ENCODE data around the gene ZNF549. TPM values are rescaled to one million over a fixed set of nuclear protein-coding genes. Genes with fewer than 3 reads are reported as not detected.

ZNF549 gene
- total RNA-seq (2016; rRNA removed; fragmentation: Illumina TruSeq; extraction: Trizol) (6.4 and 8.8 TPM in 2 replicates), polyA plus RNA-seq (2011; rRNA removed) (2.8 and 2.9 TPM in 2 replicates), polyA minus RNA-seq (2011; rRNA and poly(A)+ RNA removed; ENCODE audit: low replicate concordance) (2.6 TPM in 1 of 2 replicates, not detected in the other), Bru-seq, nascent RNA (percentile 59 among the genes with signal in this experiment), BruChase-seq, experiment 1, labeled RNA remaining after a 6-hour chase (percentile 58 among the genes with signal in this experiment), BruChase-seq, experiment 2, labeled RNA remaining after a 2-hour chase (percentile 70 among the genes with signal in this experiment)
- 0.40 and 0.88 TPM in 2 replicates for total RNA-seq (2016; cell fraction: cytosol; rRNA removed; fragmentation: Illumina TruSeq; extraction: Trizol; ENCODE audit: low read depth)
- total RNA-seq (2016; cell fraction: insoluble cytoplasmic fraction; rRNA removed; fragmentation: Illumina TruSeq; extraction: Trizol) = 6.1 and 8.5 TPM in 2 replicates
- 3.1 and 3.7 TPM in 2 replicates for total RNA-seq (2016; cell fraction: membrane; rRNA removed; fragmentation: Illumina TruSeq; extraction: Trizol)
- total RNA-seq (2016; cell fraction: nucleus; rRNA removed; fragmentation: Illumina TruSeq; extraction: Trizol) = 5.1 and 5.4 TPM in 2 replicates
- 1.4 and 2.3 TPM in 2 replicates for polyA plus RNA-seq (2011; cell fraction: cytosol; rRNA removed)
- polyA plus RNA-seq (2011; cell fraction: nucleus; rRNA removed) = 2.0 and 3.0 TPM in 2 replicates
- 2.7 and 3.1 TPM in 2 replicates for polyA plus RNA-seq (2012)
- 0.15 and 0.24 TPM in 2 replicates for polyA plus RNA-seq (2016; cell fraction: cytosol; fragmentation: Illumina TruSeq; extraction: Trizol; ENCODE audit: low read depth)
- polyA plus RNA-seq (2016; cell fraction: insoluble cytoplasmic fraction; fragmentation: Illumina TruSeq; extraction: Trizol; ENCODE audit: low read depth) = 3.9 TPM in 2 replicates
- polyA plus RNA-seq (2016; cell fraction: membrane; fragmentation: Illumina TruSeq; extraction: Trizol; ENCODE audit: low read depth) = 0.61 and 0.85 TPM in 2 replicates
- polyA plus RNA-seq (2016; cell fraction: nucleus; fragmentation: Illumina TruSeq; extraction: Trizol; ENCODE audit: insufficient read depth, low read depth) = 7.6 and 8.6 TPM in 2 replicates
- 2.9 and 3.6 TPM in 2 replicates for polyA minus RNA-seq (2011; cell fraction: cytosol; rRNA and poly(A)+ RNA removed)
- polyA minus RNA-seq (2011; cell fraction: nucleus; rRNA and poly(A)+ RNA removed) = 6.6 and 9.2 TPM in 2 replicates
- long read RNA-seq, experiment 1, partial matches to known transcripts = 0 of 1 reads
- long read RNA-seq, experiment 1, other reads (novel, unspliced or antisense) = 1 of 1 reads
- long read RNA-seq, experiment 2, full-length matches to known transcripts = 2 of 7 reads
- long read RNA-seq, experiment 2, partial matches to known transcripts = 5 of 7 reads
- long read RNA-seq, experiment 2, other reads (novel, unspliced or antisense) = 0 of 7 reads

- ChIA-PET CTCF (ENCODE audit: low intra/inter-chr PET ratio, low total read pairs) (no interaction called here), POLR2A (interaction anchor here (0.9 kb wide), 1 partner anchor 155 kb away, joined by 4 read pairs; the partner anchor contains the start of gene ZNF551)
- ATAC-seq = peak; percentile 99
- DNase-seq (ENCODE audit: low spot score) = peak; percentile 94
- Histone ChIP-seq H3K4me2 (ENCODE audit: low read depth, low read length) (peak within 1 kb of the TSS; percentile 76), H2AFZ (ENCODE audit: low read length) (peak within 1 kb of the TSS; percentile 87), H3K27ac (ENCODE audit: extremely low read length, insufficient read depth, low read length) (peak within 1 kb of the TSS; percentile 73), H3K36me3 (replicated peaks in 1 of 2; ENCODE audit: control insufficient read depth in 1 of 2, insufficient read depth in 2 of 2, low read length in 2 of 2) (peaks cover 0 to 11% of the 10 kb centered on the region in 2 experiments; a peak in 3 of 5 replicates), H4K20me1 (ENCODE audit: insufficient read depth, low read length) (no peaks in the 10 kb centered on the region), H3K4me3 (replicated peaks in 1 of 3; ENCODE audit: insufficient read depth in 1 of 3, low read depth in 2 of 3, low read length in 3 of 3) (peak within 1 kb of the TSS; percentile 86 to 99 (median 92)), H3K79me2 (ENCODE audit: insufficient read depth, low read length) (peaks cover 17% of the 10 kb centered on the region), H3K9me3 (ENCODE audit: low read length) (no peaks in the 10 kb centered on the region), H3K9ac (ENCODE audit: insufficient read depth, low read depth, low read length) (peak within 1 kb of the TSS; percentile 77), H3K27me3 (ENCODE audit: control insufficient read depth in 1 of 2, insufficient read depth in 2 of 2, low read length in 2 of 2) (no peaks in the 10 kb centered on the region), H3K4me1 (ENCODE audit: insufficient read depth, low read length) (peaks cover 12% of the 10 kb centered on the region)
- in situ Hi-C loops (cut with HindIII; ENCODE audit: extremely low pct_ligation_motif_present, low pct_unique_long_range_greater_than_20kb) = no loop called here
- intact Hi-C loops (cut with micrococcal nuclease; ENCODE audit: unreplicated experiment) = no loop called here
- WGBS (ENCODE audit: low lambda C conversion rate) = under 1% methylated on average over 41 of the region's 64 CpGs
- peak; percentile 91 for FAIRE-seq
- TSS peak; percentile 57 for BruUV-seq (replicated peaks)
- peak; percentile 68; the same call in 1 of the 2 replicates for TF ChIP-seq ATF7-NPFF (CRISPR knock-in tag; IDR thresholded peaks at IDR 0.05; ENCODE audit: low read depth)
- no peak for TF ChIP-seq ZNF879 (CRISPR knock-in tag; IDR thresholded peaks at IDR 0.05)
- TF ChIP-seq ZNF414 (CRISPR knock-in tag; IDR thresholded peaks at IDR 0.05) = peak; percentile 83
- 0 out of 2 replicates have a peak, but pooled peaks have one; percentile 47 for TF ChIP-seq ZNF572 (CRISPR knock-in tag; IDR thresholded peaks at IDR 0.05)
- no peak for TF ChIP-seq ZNF224 (CRISPR knock-in tag; IDR thresholded peaks at IDR 0.05)
- TF ChIP-seq ZNF160 (CRISPR knock-in tag; IDR thresholded peaks at IDR 0.05) = no peak; the same call in 1 of the 2 replicates
- peak; percentile 92 for TF ChIP-seq ZBED4 (CRISPR knock-in tag; IDR thresholded peaks at IDR 0.05; ENCODE audit: borderline replicate concordance)
- 0 out of 2 replicates have a peak, but pooled peaks have one; percentile 44 for TF ChIP-seq ZNF552 (CRISPR knock-in tag; IDR thresholded peaks at IDR 0.05; ENCODE audit: borderline replicate concordance)
- peak; percentile 94 for TF ChIP-seq SPEN (CRISPR knock-in tag; IDR thresholded peaks at IDR 0.05; ENCODE audit: low read depth)
- no peak for TF ChIP-seq ZBTB8A (CRISPR knock-in tag; IDR thresholded peaks at IDR 0.05; ENCODE audit: borderline replicate concordance, low read depth)
Observed at GRCh38 chr19:57527136-57527881, at the start of gene ZNF549. Gene ZNF549 (plus strand): TSS chr19:57527356. CDS start chr19:57527574, 218 bp downstream.

All from HepG2 (cell line).